ENCODE measurements around the gene BARX2. TPM values are rescaled to one million over a fixed set of nuclear protein-coding genes. Genes with fewer than 3 reads are reported as not detected.
A peak's percentile ranks its signal among the peaks of the same experiment; 100 is the strongest.
"Not testable (repeated sequence)": the region's sequence is repeated elsewhere in the genome, so short reads cannot be mapped to it uniquely, and the experiment has no call there.

BARX2 gene
- 6.0 TPM for total RNA-seq (ENCODE audit: insufficient read depth, low replicate concordance)

DNA sequence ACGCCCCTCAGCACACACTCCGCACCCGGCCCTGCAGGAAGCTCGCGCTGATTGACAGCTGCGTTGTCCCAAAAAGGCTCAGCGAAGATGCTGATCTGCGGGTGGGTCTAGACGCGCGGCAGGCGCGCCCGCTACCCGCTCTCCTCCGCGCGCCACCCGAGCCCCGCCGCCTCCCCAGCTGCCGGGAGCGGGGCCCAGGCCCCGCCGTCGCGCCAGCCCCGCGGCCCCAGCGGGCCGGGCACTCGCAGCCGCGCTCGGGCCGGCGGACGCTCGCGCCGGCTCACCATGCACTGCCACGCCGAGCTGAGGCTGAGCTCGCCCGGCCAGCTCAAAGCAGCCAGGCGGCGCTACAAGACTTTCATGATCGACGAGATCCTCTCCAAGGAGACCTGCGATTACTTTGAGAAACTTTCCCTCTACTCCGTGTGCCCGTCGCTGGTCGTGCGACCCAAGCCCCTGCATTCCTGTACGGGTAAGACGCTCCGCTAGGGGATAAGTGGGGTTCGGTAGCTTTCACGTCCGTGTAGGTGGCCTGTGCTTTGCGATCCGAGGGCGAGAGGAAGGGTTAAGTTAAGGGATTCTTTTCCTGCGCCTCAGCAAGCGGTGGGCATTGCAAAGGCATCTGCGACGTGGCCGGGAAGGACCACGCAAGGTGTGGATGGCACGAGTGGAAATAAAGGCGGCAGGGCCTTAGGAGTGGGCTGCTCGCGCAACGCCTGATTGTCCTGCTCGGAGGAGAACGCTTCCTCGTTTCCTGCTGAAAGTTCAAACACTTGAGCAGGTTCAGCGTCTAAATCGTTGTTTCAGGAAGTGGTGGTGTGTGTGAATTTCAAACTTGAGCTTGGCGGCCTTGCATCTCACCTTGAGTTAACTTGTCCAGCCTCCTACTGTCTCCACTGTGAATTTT is at the start of gene BARX2:
BARX2 (plus strand) TSS at position 98 of the 907 bp plus-strand sequence; CDS start at position 286, 188 bp downstream.
- DNase-seq (ENCODE audit: low spot score), result peak; percentile 82

DNA sequence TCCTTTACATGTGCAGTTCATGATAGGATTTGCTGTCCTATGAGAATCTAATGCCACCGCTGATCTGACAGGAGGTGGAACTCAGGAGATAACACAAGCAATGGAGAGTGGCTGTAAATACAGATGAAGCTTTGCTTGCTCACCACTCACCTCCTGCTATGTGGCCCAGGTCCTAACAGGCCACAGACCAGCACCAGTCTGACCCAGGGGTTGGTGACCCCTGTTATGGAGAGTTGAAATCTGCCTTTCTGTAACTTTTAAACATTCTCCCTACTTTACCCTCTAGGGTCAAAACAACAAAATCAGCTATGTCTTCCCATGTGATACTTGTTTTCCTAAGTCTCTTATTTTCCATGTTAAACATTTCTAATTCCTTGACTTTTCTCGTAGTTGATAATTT is 48.7 kb upstream of the BARX2 start:
- no peak for DNase-seq (ENCODE audit: low spot score)

DNA sequence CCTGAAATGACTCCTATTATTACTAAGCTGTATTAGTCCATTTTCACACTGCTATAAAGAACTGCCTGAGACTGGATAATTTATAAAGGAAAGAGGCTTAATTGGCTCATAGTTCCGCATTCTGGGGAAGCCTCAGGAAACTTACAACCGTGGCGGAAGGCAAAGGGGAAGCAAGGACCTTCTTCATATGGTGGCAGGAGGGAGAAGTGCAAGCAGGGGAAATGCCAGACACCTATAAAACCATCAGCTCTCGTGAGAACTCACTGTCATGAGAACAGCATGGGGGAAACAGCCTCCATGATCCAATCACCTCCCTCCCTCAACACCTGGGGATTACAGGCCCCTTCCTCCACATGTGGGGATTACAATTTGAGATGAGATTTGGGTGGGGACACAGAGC is 47.9 kb upstream of the BARX2 start:
- DNase-seq (ENCODE audit: low spot score), result not testable (repeated sequence)

DNA sequence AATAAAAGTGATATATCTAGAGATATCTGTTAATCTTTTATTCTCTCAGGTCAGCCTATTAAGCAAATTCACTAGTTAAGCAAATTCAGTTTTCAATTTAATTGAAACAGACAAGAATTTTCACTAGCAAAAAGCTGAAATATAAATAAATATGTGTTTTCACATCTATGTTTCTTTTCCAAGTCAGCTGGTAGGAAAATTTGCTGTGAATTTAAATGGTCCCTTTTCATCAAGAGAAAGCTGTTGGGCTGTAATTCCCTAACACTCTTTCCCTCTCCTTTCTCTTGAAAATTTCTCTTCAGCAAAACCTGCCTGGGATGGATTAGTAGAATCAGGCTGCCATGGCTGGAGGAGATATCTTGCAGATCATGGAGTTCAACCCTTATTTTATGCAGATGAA is 46.9 kb upstream of the BARX2 start:
- DNase-seq (ENCODE audit: low spot score), result no peak

- no peak for DNase-seq (ENCODE audit: low spot score)
Observed at GRCh38 chr11:129331217-129331616, 44.4 kb upstream of the BARX2 start.

DNA sequence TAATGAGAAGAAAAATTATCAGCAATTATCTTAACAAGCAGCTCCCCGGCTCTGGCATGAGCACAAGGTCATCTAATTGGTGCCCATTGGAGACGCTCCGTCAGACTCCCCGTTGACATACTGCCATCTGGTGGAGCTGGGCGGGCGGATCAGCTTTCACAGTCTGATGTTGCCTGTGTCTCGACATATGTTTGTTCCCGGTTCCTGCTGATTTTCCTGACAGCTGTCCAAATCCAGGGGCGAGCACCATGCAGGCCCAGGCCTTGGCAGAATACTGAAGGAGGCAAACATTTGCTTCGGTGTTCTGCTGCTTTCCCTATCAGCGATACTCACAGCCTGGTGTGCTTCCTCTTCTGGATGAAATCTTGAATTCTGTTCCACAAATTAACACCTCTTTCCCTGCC is 43.8 kb upstream of the BARX2 start:
- peak; percentile 84 for DNase-seq (ENCODE audit: low spot score)

GRCh38 chr11:129333873-129334272 is 41.8 kb upstream of the BARX2 start:
- DNase-seq (ENCODE audit: low spot score), result no peak

DNA sequence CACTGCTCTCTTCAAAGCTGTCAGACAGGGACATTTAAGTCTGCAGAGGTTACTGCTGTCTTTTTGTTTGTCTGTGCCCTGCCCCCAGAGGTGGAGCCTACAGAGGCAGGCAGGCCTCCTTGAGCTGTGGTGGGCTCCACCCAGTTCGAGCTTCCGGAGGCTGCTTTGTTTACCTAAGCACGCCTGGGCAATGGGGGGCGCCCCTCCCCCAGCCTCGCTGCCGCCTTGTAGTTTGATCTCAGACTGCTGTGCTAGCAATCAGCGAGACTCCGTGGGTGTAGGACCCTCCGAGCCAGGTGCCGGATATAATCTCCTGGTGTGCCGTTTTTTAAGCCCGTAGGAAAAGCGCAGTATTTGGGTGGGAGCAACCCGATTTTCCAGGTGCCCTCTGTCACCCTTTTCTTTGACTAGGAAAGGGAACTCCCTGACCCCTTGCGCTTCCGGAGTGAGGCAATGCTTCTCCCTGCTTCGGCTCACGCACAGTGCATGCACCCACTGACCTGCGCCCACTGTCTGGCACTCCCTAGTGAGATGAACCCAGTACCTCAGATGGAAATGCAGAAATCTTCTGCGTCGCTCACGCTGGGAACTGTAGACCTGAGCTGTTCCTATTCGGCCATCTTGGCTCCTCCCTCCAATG is 31.2 kb upstream of the BARX2 start:
- not testable (repeated sequence) for DNase-seq (ENCODE audit: low spot score)

GRCh38 chr11:129346916-129347315 is 28.7 kb upstream of the BARX2 start:
- DNase-seq (ENCODE audit: low spot score), result no peak

GRCh38 chr11:129348813-129349212 is 26.8 kb upstream of the BARX2 start:
- DNase-seq (ENCODE audit: low spot score), result no peak

DNA sequence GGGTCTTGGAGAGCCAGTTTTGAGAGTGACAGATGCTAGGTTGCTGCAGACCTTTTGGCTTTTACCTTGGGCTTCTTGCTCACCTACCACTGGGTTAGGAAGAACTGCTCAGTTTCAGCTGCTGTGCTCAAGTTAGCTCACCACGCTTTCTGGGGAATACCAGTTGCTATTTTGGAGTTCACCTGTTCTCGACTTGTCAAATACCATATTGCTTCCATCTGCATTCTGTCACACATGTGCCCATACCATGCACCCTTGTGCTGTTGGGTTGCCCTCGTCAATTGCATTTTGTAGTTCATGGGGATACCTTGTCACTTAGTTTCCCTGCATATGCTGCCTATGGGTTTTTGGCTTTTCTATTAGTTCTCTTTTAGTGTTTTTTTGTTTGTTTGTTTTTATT is 23.0 kb upstream of the BARX2 start:
- DNase-seq (ENCODE audit: low spot score), result no peak

GRCh38 chr11:129354691-129355090 is 21.0 kb upstream of the BARX2 start:
- DNase-seq (ENCODE audit: low spot score), result no peak

DNA sequence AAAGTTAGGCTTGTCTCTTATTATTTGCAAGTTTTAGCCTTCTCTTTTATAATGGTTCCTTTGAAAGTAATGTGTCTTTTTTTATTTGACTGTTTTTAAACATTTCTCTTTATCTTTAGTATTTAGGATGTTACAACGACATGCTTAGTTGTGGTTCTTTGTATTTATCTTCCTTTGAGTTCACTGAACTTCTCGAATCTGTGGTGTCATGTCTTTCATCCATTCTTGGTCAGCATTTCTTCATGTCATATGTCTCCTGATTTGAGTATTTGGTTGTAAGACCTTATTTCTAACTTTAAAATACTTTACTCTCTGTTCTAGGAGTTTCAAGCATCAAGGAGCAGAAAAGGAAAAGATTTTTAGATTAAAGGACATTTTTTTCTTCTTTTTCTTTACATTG is 15.9 kb upstream of the BARX2 start:
- DNase-seq (ENCODE audit: low spot score), result no peak

- DNase-seq (ENCODE audit: low spot score), result peak; percentile 86
Observed at GRCh38 chr11:129364143-129364654, 11.4 kb upstream of the BARX2 start.

GRCh38 chr11:129365816-129366215 is 9.8 kb upstream of the BARX2 start:
- DNase-seq (ENCODE audit: low spot score), result no peak

DNA sequence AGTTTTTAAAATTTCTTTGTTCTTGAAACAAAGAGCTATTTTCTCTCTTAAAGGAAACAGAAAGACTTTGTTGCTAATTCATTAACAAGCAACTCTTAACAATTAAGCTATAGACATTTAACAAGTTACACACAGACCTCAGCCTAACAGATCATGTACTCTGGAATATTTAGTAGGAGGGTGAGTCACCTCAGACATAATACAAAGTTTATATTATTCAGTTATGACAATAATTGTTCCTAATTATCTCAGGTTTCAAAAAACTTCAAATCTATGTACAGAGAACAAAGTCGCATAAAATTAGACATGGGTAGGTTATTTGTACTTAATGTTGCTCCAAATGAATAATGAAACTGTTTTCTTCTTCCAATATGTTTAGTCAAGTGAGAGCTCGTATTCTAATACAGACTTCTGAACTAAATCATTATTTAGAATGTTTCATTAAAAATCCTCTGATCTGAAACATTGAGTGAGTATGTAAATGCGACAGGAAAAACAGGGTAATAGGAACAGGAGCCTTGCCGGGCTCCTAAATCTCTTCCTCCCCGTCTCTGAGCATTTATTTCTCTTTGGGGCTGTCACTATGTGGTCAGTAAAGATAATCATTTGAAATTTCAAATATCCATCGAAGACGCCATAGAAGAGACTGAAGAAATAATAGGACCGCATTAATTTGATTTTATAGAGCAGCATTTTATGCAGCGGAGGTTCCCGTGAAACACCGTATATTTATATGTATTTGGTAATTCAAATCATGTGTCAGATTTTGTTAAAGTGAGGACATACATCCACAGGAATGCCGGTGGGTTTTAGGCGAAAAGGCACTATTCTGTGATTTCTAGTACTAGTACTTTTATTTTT is 8.7 kb upstream of the BARX2 start:
- no peak for DNase-seq (ENCODE audit: low spot score)

DNA sequence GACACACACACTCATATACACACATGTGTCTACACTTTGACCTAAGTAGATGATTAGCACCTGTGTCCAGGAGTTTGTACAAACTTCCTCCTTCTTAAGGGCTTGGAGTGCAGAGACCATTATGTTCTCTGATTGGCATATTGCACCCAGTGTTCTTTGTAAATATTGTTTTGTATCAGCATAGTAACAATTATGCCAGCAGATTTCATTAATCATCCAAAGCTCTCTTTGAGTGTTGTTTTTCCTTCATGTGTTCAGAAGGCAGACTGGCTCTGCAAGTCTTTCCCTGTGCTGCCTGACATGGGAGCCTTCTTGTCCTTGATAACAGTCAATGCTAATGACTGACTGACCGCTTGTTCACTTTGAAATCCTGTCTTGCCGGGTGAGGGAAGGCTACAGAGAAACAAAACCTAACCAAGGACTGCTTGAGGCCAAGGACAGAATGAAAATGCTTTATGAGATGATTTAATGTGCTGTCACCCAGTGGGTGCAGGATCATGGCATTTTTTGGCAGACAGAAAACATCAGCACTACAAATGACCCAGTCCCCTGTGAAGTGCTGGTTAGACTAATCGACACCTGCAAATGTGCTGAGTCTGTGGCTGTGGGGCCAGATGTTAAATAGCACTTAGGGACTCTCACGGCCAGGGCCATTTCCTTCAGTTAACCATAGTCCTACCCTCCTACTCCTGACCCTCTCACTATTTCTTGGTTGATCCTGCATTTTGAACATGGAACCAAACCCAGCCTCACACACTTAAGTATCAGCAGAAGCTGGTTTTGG is 6.6 kb upstream of the BARX2 start:
- peak; percentile 22 for DNase-seq (ENCODE audit: low spot score)

GRCh38 chr11:129370715-129371114 is 4.9 kb upstream of the BARX2 start:
- DNase-seq (ENCODE audit: low spot score), result no peak

GRCh38 chr11:129372609-129373488 is 2.8 kb upstream of the BARX2 start:
- DNase-seq (ENCODE audit: low spot score), result no peak

GRCh38 chr11:129373489-129373953 is 2.1 kb upstream of the BARX2 start:
- DNase-seq (ENCODE audit: low spot score), result no peak

Data from umbilical cord (tissue), 2 donors.